ENCODE results near the gene ARHGEF11.

The ARHGEF11 gene

GRCh38 chr1:156956333-156956732 lies 89.2 kb downstream of the ARHGEF11 start:
- in situ Hi-C loops (cut with HindIII; ENCODE audit: low sequenced_read_pairs), result no loop called here

GRCh38 chr1:156953571-156953970 lies 92.0 kb downstream of the ARHGEF11 start:
- in situ Hi-C loops (cut with HindIII; ENCODE audit: low sequenced_read_pairs), result no loop called here

- in situ Hi-C loops (cut with HindIII; ENCODE audit: low sequenced_read_pairs), result no loop called here
Observed at GRCh38 chr1:156951371-156951770, 94.2 kb downstream of the ARHGEF11 start.

GRCh38 chr1:156949127-156949526 lies 96.4 kb downstream of the ARHGEF11 start:
- in situ Hi-C loops (cut with HindIII; ENCODE audit: low sequenced_read_pairs), result no loop called here

- in situ Hi-C loops (cut with HindIII; ENCODE audit: low sequenced_read_pairs), result no loop called here
Observed at GRCh38 chr1:156948708-156949107, 96.8 kb downstream of the ARHGEF11 start.

GRCh38 chr1:156947818-156948525 lies 97.6 kb downstream of the ARHGEF11 start:
- in situ Hi-C loops (cut with HindIII; ENCODE audit: low sequenced_read_pairs), result no loop called here

- in situ Hi-C loops (cut with HindIII; ENCODE audit: low sequenced_read_pairs), result no loop called here
Observed at GRCh38 chr1:156947127-156947526, 98.4 kb downstream of the ARHGEF11 start.

- in situ Hi-C loops (cut with HindIII; ENCODE audit: low sequenced_read_pairs), result no loop called here
Observed at GRCh38 chr1:156945881-156946661, 99.5 kb downstream of the ARHGEF11 start.

- in situ Hi-C loops (cut with HindIII; ENCODE audit: low sequenced_read_pairs), result no loop called here
Observed at GRCh38 chr1:156944848-156945247, 100.7 kb downstream of the ARHGEF11 start.

- in situ Hi-C loops (cut with HindIII; ENCODE audit: low sequenced_read_pairs), result no loop called here
Observed at GRCh38 chr1:156944268-156944667, 101.3 kb downstream of the ARHGEF11 start.

- in situ Hi-C loops (cut with HindIII; ENCODE audit: low sequenced_read_pairs), result no loop called here
Observed at GRCh38 chr1:156943756-156944155, 101.8 kb downstream of the ARHGEF11 start.

- in situ Hi-C loops (cut with HindIII; ENCODE audit: low sequenced_read_pairs), result no loop called here
Observed at GRCh38 chr1:156942576-156942975, 103.0 kb downstream of the ARHGEF11 start.

GRCh38 chr1:156942176-156942575 lies 103.4 kb downstream of the ARHGEF11 start:
- in situ Hi-C loops (cut with HindIII; ENCODE audit: low sequenced_read_pairs), result no loop called here

GRCh38 chr1:156941675-156942074 lies 103.9 kb downstream of the ARHGEF11 start:
- in situ Hi-C loops (cut with HindIII; ENCODE audit: low sequenced_read_pairs), result no loop called here

GRCh38 chr1:156939786-156940334 lies 105.7 kb downstream of the ARHGEF11 start:
- in situ Hi-C loops (cut with HindIII; ENCODE audit: low sequenced_read_pairs), result no loop called here

GRCh38 chr1:156938813-156939212 lies 106.7 kb downstream of the ARHGEF11 start:
- in situ Hi-C loops (cut with HindIII; ENCODE audit: low sequenced_read_pairs), result no loop called here

GRCh38 chr1:156937883-156938282 lies 107.7 kb downstream of the ARHGEF11 start:
- in situ Hi-C loops (cut with HindIII; ENCODE audit: low sequenced_read_pairs), result no loop called here

- in situ Hi-C loops (cut with HindIII; ENCODE audit: low sequenced_read_pairs), result no loop called here
Observed at GRCh38 chr1:156936721-156937220, 108.8 kb downstream of the ARHGEF11 start.

- in situ Hi-C loops (cut with HindIII; ENCODE audit: low sequenced_read_pairs), result no loop called here
Observed at GRCh38 chr1:156936191-156936590, 109.4 kb downstream of the ARHGEF11 start.

- in situ Hi-C loops (cut with HindIII; ENCODE audit: low sequenced_read_pairs), result no loop called here
Observed at GRCh38 chr1:156935505-156936128, 109.9 kb downstream of the ARHGEF11 start.

GRCh38 chr1:156933136-156933535 lies 112.4 kb downstream of the ARHGEF11 start:
- in situ Hi-C loops (cut with HindIII; ENCODE audit: low sequenced_read_pairs), result no loop called here

All from DLD1 (cell line).